Islet precursor cell (in vitro differentiated cells): ENCODE data around the gene MRC2.

Source experiments
- DNase-seq: peaks from one replicate; pipeline ENCODE4 v3.0.0-alpha.2; 2018

MRC2 gene

DNA sequence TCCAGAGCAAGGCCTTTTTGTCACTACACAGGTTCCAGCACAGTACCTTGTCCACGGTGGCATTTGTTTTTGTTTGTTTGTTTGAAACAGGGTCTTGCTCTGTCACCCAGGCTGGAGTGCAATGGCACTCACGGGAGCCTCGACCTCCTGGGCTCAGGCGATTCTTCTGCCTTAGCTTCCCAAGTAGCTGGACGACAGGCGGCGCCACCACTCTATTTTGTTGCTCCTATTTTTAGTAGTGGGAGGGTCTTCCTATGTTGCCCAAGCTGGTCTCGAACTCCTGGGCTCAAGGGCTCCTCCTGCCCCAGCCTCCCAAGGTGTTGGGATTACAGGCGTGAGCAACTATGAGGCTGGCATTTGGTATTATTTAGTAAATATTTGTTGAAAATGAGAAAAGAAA is 10.3 kb downstream of the MRC2 start:
- peak; percentile 77 for DNase-seq

GRCh38 chr17:62641153-62641552 is 13.7 kb downstream of the MRC2 start:
- DNase-seq, result no peak

- no peak for DNase-seq
These were observed 14.5 kb downstream of the MRC2 start for GRCh38 chr17:62641951-62642350.

- no peak for DNase-seq
These were observed 16.0 kb downstream of the MRC2 start for GRCh38 chr17:62643496-62643895.

DNA sequence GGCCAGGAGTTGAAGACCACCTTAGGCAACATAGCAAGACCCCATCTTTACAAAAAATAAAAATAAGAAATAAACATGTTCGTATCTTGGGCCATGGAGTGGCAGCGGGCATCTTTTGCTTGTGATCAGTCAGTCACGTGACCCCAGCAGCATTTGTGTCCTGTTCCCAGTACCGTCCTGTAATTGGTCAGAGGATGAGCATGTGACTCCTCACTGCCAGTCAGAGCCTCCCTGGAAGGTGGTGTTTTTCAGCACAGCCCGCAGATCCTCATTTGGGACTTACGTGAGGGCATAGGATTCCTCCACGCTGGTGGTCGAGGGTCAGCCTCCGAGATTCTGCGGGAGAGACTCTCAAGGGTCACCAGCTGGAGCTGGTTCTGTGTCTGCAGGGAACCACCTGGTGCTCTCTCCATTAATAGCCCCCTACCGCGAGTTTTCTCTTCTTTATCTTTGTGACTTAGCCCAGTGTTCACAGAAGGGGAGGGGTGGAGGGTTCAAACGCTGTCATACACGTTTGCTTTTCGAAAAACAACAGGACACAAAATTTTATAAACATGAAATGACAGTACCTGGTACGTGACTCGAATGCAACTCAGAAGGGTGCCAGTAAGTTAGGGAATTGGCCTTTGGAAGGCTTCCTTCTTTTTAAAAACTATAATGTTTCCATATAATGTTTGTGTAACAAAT is 17.2 kb downstream of the MRC2 start:
- peak; percentile 79 for DNase-seq

DNA sequence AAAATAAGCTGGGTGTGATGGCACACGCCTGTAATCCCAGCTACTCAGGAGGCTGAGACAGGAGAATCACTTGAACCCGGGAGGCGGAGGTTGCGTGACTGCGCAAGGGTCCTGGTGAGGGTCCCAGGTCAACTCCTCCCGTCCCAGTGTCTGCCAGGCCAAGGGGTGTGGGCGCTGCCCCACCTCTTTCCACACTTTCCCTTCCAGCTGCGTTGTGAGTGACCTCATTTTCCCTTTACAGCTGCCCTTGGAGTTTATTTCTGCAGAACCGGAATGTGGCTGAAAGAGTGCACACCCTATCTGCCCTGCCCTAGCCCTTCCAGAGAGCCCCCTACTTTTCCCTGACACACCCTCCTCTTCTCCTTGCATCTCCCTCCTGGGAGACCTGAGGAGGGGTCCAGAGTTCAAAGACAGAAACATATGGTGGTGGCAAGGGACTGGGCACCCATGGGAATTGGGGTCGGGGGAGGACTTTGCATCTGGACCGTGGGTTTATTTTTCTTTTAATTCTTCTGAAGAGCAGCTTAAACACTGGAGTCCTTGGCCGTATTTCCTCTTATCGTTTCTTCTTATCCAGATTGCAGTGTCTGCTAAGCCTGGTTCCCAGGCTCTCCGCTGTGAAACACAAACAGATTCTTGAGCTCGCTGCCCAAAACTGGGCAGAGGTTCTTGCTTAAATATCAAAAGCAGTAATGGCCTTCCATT is 20.9 kb downstream of the MRC2 start:
- peak; percentile 44 for DNase-seq

DNA sequence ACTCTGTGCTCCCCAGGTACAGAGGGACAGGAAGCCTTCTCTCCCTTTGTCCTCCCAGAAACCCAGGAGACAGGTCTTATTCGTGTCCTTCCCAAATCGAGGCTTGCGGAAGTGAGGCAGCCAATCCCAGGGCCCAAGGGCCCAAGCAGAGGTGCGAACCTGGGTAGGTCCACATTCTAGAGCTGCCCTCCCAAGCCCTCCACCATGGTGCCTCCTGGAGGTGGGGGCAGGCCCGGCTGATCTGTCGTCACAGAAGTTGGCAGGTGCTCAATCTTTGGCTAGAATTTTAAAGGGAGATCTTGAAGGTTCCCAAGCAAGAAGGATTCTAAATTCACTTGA is 21.5 kb downstream of the MRC2 start:
- peak; percentile 53 for DNase-seq

DNA sequence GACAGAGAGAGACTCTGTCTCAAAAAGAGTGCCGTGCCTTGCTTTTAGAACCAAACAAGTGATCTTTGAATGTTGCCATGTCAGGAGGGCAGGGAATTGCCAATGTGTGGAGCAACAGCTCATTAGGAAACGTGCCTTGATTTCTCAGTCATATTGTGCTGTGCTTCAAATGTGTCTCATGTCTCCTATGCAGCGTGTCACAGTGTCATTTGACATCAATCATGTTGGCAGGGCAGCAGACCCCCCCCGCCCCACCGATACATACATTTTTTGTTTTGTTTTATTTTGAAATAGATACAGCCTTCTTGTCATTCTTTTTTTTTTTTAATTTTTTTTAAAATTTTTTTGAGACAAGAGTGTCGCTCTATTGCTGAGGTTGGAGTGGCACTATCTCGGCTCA is 22.1 kb downstream of the MRC2 start:
- no peak for DNase-seq

DNA sequence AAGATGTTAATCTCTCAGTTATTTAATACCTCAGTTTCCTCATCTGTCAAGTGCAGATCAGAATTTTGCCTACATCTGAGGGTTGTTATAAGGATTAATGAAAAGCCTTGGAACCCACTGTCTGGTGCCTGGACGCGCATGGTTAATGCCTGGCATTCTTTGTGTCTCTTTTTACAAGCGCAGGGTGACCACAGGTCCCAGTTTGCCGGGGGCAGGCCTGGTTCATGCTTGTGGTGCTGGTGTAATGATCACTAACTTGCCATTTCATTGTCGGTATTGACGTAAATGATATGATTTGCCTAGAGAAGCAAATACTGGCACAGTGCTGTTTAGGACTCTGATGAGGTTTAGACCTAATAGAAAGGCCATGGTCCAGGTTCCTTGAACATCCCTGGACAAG is 23.1 kb downstream of the MRC2 start:
- no peak for DNase-seq

DNA sequence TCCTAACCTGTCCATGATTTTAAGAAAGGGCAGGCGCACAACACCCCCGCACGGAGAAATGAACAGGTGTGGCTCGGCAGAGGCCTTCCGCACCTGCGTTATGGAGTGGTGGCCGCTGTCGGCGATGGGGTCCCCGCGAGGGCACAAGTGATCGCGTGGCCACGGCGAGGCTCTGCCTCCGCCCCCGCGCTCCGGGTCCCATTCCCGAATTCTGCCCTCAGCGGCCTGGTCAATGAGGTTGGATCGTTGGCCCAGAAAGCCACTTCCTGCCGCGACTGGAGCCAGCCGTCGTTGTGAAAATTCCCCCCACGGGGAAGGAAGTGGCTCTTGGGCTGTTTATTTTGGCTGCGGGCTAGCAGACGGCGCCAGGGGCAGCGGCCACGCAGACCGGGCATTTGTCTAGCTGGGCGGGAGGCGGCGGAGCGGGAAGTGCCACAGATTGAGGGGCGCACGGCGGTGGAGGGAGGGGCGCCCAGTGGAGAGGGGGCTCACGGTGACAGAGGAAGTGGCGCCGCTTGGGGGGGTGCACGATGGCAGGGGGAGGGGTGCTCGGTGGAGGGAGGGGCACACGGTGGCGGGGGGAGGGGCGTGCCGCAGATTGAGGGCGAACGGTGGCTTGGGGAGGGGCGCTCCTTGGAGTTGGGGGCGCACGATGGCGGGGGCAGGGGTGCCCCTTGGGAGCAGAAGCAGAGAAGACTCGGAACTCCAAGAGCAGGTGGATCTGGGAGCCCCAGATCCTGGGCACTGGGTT is 25.0 kb downstream of the MRC2 start:
- peak; percentile 93 for DNase-seq

DNA sequence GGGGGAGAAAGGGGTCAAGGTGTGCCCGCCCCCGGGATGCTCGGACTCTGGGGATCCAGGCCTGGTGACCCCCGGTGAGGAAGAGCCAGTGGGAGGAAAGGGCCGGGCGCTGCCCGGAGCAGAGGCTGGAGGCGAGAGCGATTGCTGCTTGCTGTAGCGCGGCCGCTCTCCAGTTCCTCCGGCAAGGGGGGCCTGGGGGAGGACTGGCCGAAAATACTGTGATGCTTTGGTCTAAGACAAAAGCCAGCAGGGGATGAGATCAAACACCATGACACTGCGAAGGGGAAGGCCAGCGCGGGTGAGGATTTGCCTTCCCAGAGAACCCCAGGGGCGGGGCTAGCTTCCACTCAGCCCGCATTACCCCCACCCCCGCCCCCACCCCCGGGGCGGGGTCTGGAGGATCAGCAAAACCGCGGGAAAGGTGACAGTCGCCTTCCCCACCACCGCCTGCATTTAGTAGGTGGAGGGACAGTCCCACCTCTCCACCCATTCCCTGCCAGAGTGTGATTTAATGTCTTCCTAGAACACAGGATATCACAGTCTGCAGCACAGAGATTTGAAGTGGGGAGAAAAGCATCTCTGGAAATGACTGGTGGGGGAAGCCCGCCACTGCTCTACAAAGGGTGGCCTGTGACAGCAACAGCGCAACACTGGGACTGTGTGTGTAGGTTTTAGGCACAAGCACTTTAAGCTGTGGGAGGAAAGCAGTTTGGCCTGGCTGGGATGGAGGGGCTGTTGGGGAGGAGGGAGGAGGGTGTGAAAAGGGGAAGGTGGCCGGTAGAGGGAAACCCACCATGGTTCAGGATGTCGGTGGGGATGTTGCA is 25.7 kb downstream of the MRC2 start:
- DNase-seq, result peak; percentile 96

GRCh38 chr17:62653826-62654761 is 26.6 kb downstream of the MRC2 start:
- peak; percentile 93 for DNase-seq

DNA sequence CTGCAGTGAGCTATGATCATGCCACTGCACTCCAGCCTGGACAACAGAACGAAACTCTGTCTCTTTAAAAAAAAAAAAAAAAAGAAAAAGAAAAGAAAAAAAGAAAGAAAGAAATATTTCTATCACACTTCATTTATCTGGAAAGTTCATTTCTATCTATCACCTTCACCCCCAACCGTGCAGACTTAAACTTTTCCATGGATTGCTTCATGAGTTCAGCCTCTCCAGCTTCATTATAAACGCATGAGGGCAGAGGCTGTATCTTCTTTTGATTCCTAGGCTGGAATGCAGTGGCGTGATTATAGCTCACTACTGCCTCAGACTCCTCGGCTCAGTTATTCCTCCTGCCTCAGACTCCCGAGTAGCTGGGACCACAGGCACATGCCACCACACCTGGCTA is 28.2 kb downstream of the MRC2 start:
- no peak for DNase-seq

DNA sequence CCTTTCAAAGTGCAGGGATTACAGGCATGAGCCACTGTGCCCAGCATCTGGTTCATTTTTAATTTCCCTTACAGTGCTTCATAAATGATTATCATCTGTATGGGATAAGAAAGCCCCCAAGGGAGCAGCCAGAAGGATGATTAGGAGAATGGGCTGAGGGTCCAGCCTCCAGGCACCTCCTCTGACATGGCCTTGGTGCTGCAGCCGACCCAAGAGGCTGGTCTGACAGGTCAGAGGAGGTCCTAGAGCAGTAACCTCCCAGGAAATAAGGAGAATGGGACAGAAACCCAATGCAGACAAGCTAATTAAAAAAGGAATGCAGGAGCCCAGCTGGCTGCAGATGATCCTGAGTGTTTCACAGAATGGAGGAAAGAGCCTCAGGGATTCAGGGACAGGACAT is 29.0 kb downstream of the MRC2 start:
- DNase-seq, result no peak

- DNase-seq, result no peak
These were observed 29.7 kb downstream of the MRC2 start for GRCh38 chr17:62657145-62657665.

- no peak for DNase-seq
These were observed 30.2 kb downstream of the MRC2 start for GRCh38 chr17:62657690-62658089.

- no peak for DNase-seq
These were observed 30.9 kb downstream of the MRC2 start for GRCh38 chr17:62658136-62658920.

DNA sequence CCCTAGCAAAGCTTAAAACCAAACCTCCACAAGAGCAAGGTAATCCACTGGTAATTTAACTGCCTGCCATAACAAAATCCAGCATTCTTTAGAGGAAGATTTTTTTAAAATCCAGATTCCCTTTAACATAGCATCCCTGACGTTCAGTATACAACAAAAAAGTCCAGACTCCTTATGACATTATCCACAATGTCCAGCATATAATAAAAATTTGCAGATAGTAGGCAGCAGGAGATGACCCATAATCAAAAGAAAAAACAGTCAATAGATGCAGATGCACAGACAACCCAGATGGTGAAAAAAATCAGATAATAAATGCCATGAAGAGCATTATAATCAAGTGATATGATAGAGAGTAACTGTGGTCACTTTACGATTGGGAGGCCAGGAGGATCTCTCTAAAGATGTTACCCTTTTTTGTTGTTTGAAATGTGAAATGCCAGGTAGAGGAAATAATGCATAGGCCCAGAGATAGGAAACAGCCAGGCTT is 33.2 kb downstream of the MRC2 start:
- no peak for DNase-seq

GRCh38 chr17:62661337-62661736 is 33.9 kb downstream of the MRC2 start:
- no peak for DNase-seq

DNA sequence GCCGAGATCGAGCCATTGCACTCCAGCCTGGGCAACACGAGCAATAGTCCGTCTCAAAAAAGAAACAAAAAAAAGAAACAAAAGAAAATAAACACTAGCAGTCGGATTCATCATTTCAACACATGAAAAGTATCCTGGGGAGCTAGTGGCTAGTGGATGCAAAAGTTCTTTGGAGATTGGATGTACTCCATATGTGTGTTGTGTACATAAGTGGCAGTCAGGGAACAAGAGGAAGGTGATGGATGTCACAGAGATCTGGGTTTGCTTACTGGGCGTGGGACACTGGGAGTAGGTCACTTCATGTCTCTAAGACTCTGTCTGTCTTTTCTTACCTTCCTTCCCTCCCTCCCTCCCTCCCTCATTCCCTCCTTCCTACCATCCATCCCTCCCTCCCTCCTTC is 35.4 kb downstream of the MRC2 start:
- DNase-seq, result no peak

DNA sequence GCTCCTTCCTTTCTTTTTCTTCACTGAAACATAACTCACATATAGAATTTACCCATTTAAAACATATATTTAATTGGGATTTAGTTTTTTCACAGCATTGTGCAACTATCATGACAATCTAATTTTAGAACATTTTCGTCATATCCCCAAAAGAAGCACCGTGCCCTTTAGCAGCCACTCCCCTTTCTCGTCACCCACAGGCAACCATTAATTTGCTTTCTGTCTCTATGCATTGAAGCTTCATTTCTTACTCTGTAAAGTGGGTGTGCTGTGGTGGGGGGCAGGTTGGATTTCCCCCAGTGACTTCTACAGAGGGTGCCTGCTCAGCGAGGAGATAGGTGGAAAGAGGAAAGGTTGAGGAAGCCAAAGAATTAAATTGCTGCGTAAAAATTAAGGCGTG is 35.8 kb downstream of the MRC2 start:
- DNase-seq, result no peak
